Activated CD8-positive, alpha-beta memory T cell treated with anti-CD3 and anti-CD28 coated beads for 24 hours (primary cell): Measurements from ENCODE around the gene TCF25.
A peak's percentile ranks its signal among the peaks of the same experiment; 100 is the strongest.
"Not testable (repeated sequence)": the region's sequence is repeated elsewhere in the genome, so short reads cannot be mapped to it uniquely, and the experiment has no call there.

ENCODE experiments used
- DNase-seq: peaks from one replicate; pipeline ENCODE4 v3.0.0-alpha.2; 2020

Gene TCF25

GRCh38 chr16:89905511-89906139 is 32.2 kb downstream of the TCF25 start:
- DNase-seq: no peak

DNA sequence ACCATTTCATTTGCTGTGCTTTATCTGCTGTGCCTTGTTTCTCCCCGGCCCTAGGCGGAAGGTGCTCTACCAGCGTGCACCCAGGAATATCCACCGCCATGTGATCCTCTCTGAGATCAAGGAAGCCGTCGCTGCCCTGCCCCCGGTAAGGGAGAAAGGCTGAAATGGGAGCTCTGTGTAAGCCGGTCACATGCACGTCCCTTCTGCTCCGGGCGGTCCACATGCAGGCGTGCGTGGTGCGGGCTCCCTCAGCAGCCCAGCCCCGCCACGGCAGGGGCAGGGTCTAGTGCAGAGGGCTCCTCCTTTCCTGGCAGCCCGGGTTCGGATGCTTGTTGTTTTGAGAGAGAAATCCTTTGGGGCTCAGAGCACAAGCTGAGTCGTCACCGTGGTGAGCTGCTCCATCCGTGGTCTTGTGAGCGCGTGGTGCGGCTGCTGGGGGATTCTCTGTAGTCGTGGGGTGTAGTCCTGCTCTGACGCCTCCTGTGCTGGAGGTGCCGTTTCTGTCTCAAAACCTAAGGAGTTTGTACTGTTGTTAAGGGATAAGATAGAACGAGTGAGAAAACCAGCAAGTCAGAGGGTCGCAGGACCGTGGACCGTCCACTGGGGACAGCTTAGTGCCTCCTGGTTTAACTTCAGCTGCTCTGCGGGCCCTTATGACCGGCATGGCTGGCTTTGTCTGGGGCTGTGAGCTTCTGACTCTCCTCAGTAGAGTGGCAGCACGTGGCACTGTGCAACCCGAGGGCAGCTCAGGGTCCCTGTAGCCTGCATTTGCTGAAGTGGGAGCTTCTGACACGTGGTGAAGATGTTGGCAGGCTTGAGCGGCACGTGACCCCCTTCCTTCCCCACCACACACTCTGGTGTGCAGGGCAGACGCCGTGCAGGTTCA is 33.0 kb downstream of the TCF25 start:
- no peak for DNase-seq

DNA sequence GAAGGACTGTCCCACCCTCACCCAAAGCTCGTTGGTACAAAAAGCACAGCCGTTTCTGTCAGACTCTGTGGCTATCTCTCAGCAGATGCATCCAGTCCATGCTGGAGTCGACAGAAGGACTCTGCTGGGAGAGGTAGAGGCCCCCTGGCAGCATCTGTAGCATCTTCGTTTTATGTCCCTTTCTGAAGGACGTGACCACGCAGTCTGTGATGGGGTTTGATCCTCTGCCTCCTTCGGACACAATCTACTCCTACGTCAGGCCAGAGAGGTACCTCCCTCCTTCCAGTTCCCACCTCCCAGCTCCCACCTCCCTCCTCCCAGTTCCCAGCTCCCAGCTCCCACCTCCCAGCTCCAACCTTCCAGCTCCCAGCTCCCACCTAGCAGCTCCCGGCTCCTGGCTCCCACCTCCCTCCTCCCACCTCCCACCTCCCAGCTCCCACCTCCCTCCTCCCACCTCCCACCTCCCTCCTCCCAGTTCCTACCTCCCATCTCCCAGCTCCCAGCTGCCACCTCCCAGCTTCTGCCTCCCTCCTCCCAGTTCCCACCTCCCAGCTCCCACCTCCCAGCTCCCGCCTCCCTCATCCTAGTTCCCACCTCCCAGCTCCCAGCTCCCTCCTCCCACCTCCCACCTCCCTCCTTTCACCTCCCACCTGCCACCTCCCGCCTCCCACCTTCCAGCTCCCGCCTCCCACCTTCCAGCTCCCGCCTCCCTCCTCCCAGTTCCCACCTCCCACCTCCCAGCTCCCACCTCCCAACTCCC is 33.8 kb downstream of the TCF25 start:
- DNase-seq: no peak

GRCh38 chr16:89908236-89908635 is 34.8 kb downstream of the TCF25 start:
- no peak for DNase-seq

DNA sequence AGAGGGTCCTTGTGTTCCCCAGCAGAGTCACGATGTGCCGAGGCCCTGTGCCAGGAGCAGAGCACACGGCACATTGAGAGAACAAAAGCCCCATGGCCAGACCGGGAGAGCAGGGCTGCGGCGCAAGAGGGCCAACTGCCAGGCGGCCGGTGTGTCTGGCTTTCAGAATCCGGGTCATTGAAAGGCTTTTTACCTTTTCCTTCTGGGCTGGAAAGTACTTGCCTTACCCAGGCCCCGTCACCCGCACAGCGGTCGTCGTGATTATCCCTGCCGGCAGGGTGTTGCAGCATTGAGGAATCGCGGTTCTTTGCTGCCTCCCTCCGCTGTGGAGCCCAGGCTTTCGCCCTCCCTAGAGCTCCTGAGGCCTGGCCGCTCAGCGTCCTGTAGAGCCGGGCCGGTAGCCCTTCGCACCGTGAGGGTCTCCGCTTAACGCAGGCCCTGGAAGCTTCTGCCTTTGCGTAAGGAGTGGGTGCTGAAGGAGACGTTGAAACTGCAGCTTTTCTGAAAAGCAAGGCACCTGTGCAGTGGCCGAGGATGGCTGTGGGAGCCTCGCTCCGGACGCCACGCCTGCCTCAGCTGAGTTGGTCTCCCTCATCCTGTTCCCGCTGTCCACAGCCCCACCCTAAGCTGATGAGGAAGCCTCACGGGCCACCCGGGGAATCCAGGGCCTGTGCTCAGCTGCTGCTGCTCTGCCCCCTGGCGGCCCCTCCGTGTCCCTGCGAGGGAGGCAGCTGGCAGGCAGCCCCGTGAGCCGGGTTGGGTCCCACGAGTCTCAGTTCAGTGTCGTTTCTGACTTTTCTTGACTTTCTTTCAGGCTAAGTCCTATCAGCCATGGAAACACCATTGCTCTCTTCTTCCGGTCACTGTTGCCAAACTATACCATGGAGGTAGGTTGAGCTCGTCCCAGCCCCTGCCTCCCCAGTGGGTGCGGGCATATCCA is 36.7 kb downstream of the TCF25 start:
- DNase-seq: peak; percentile 86

DNA sequence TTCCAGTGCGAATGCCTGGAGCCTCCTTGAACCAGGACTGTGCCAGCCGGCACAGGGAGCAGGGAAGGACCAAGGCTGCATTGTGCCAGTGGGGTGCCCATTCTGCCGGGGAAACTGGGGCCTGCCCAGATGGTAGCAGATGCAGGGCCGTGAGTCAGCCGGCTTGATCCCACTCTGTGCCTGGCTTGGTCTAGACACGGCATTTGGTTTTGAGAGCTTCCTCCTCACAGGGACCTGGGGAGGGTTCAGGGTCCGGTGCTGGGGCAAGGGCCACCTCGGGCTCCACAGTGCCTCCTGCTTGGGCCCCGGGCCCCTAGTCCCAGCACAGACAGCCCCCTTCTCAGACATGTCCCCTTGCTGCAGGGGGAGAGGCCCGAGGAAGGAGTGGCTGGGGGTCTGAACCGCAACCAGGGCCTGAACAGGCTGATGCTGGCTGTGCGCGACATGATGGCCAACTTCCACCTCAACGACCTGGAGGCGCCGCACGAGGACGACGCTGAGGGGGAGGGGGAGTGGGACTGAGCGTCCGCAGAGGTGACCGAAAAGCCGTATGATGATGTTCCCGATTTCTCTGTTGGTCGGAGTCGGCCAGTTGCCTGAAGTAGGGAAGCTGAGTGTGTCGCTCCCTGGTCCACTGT is 37.4 kb downstream of the TCF25 start:
- no peak for DNase-seq

DNA sequence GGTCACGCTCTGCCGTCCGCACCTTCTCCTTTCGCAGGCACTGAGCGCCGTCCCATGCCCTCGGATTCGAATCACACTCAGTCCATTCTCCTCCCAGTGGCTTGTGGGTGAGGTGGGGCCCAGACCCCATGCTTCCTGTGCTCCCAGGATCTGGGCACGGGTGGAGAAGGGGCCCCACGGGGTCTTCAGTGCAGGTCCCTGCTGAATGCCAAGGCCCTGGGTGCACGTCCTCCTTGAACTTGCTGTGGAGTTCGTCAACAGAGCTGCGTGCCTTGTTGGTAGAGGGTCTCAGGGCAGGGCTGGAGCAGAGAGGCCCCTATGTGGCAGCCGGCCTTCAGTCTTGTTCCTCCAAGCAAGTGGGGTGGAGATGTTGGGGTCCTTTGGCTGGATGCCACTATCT is 38.0 kb downstream of the TCF25 start:
- DNase-seq: no peak

- no peak for DNase-seq
These were observed 38.8 kb downstream of the TCF25 start for GRCh38 chr16:89912143-89912542.

GRCh38 chr16:89912627-89913026 is 39.2 kb downstream of the TCF25 start:
- no peak for DNase-seq

DNA sequence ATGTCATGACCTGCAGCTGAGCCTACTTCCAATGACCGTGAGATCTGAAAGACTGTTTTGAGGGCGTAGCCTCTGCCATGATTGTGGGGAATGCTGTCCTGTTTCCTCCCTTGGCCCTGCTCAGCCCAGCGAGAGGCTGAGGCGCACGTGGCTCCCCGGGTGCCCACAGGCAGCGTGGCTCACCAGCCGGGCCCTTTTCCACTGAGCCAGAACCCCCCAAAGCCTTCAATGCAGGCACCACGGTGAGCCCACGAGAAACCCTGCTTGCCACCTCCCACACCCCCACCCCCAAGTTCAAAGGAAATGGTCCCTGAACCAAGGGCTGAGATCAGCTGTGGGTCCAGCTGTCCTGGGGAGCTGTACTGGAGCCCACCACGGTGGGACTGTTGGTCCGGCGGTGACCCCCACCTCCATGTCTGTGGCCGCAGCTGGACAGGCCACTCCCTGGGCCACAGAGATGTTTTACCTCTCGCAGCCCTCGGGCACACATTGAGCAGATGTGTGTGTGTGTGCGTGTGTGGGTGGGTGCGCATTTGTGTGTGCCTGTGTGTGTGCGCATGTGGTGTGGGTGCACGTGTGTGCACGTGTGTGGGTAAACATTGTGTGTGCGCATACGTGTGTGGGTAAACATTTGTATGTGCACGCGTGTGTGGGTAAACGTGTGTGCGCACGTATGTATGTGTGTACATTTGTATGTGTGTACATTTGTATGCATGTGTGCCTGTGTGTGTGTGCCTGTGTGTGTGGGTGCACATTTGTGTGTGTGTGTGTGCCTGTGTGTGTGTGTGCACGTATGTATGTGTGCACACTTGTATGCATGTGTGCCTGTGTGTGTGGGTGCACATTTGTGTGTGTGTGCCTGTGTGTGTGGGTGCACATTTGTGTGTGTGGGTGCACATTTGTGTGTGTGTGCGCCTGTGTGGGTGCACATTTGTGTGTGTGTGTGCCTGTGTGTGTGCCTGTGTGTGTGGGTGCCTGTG is 40.3 kb downstream of the TCF25 start:
- DNase-seq: no peak

DNA sequence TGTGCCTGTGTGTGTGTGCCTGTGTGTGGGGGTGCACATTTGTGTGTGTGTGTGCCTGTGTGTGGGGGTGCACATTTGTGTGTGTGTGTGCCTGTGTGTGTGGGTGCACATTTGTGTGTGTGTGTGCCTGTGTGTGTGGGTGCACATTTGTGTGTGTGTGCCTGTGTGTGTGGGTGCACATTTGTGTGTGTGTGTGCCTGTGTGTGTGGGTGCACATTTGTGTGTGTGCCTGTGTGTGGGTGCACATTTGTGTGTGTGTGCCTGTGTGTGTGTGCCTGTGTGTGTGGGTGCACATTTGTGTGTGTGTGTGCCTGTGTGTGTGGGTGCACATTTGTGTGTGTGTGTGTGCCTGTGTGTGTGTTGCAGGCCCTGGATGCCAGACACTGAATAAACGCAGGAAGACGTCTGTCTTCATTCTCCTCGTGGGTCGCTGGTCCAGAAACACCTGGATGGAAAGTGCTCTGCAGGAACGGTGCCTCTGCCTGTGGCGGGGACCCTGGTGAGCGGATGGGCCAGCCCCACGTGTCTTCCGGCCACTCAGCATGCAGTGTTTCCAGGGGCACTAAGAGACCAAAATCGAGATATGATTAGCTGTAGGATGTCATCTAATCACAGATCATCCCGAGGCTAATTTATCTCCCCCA is 41.4 kb downstream of the TCF25 start:
- not testable (repeated sequence) for DNase-seq

- no peak for DNase-seq
These were observed 42.2 kb downstream of the TCF25 start for GRCh38 chr16:89915303-89916232.

- DNase-seq: peak; percentile 89
These were observed 44.5 kb downstream of the TCF25 start for GRCh38 chr16:89917773-89918452.

DNA sequence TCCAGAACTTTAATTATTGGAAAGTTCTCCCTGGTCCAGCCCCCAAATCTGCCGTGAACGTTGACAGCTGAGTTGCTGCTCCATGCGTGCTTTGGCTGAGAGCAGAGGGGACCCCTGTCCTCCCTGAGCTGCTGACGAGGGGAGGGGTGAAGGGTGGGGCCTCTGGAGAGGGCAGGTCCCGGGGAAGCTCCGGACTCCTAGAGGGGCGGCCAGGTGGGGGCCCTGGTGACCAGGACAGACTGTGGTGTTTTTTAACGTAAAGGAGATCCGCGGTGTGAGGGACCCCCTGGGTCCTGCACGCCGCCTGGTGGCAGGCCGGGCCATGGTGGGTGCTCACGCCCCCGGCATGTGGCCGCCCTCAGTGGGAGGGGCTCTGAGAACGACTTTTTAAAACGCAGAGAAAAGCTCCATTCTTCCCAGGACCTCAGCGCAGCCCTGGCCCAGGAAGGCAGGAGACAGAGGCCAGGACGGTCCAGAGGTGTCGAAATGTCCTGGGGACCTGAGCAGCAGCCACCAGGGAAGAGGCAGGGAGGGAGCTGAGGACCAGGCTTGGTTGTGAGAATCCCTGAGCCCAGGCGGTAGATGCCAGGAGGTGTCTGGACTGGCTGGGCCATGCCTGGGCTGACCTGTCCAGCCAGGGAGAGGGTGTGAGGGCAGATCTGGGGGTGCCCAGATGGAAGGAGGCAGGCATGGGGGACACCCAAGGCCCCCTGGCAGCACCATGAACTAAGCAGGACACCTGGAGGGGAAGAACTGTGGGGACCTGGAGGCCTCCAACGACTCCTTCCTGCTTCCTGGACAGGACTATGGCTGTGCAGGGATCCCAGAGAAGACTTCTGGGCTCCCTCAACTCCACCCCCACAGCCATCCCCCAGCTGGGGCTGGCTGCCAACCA is 45.3 kb downstream of the TCF25 start, which contains the start of gene MC1R:
Gene MC1R (plus strand): TSS at position 410 of the 895 bp plus-strand sequence. CDS start 397 bp downstream, at position 807.
- DNase-seq: peak; percentile 72

GRCh38 chr16:89919535-89920406 is 46.4 kb downstream of the TCF25 start:
- no peak for DNase-seq

DNA sequence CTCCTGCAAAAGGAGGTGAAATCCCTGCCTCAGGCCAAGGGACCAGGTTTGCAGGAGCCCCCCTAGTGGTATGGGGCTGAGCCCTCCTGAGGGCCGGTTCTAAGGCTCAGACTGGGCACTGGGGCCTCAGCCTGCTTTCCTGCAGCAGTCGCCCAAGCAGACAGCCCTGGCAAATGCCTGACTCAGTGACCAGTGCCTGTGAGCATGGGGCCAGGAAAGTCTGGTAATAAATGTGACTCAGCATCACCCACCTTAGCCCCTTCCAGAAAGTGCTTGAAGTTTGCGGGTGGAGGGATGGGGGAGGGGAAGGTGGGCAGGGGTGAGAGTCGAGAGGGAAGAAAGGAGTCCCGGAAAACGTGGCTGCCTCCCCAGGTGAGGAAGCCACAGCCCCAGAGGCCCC is 47.3 kb downstream of the TCF25 start:
- DNase-seq: no peak
